Neural progenitor cell (in vitro differentiated cells): ENCODE results near the gene ZDHHC4. TPM values are rescaled to one million over a fixed set of nuclear protein-coding genes. Genes with fewer than 3 reads are reported as not detected.
A peak's percentile ranks its signal among the peaks of the same experiment; 100 is the strongest.
"Not testable (repeated sequence)": the region's sequence is repeated elsewhere in the genome, so short reads cannot be mapped to it uniquely, and the experiment has no call there.

Source experiments
- DNase-seq: peaks from one replicate; pipeline ENCODE4 v3.0.0-alpha.2; 2016; ENCODE audit warnings: low spot score
- H2AFZ ChIP-seq: fragments of 200-600 bp; sonication (generic); replicated peaks from 2 replicates; pipeline ENCODE4 v1.6.1; 2016; ENCODE audit warnings: antibody characterized with exemption
- H3F3A ChIP-seq: fragments of 200-600 bp; sonication (generic); 2 replicates; pipeline ENCODE4 v1.6.1; 2016; ENCODE audit warnings: antibody characterized with exemption, low read depth
- H3K27ac ChIP-seq: fragments of 200-600 bp; sonication (generic); 2 replicates; pipeline ENCODE4 v1.5.1; 2016; ENCODE audit warnings: mild to moderate bottlenecking
- H3K27me3 ChIP-seq: fragments of 200-600 bp; sonication (generic); 2 replicates; pipeline ENCODE4 v1.6.1; 2016; ENCODE audit warnings: mild to moderate bottlenecking, moderate library complexity
- H3K36me3 ChIP-seq: fragments of 200-600 bp; sonication (generic); 2 replicates; pipeline ENCODE4 v1.5.1; 2016
- H3K4me1 ChIP-seq: fragments of 200-600 bp; sonication (generic); 2 replicates; pipeline ENCODE4 v1.6.1; 2016; ENCODE audit warnings: mixed run types
- H3K4me2 ChIP-seq: fragments of 200-600 bp; sonication (generic); 2 replicates; pipeline ENCODE4 v1.6.1; 2016
- H3K4me3 ChIP-seq: fragments of 200-600 bp; sonication (generic); 2 replicates; pipeline ENCODE4 v1.5.1; 2016
- H3K79me2 ChIP-seq: fragments of 200-600 bp; sonication (generic); 2 replicates; pipeline ENCODE4 v1.6.1; 2016; ENCODE audit warnings: low read depth
- H3K9ac ChIP-seq: fragments of 200-600 bp; sonication (generic); 2 replicates; pipeline ENCODE4 v1.6.1; 2016
- H3K9me3 ChIP-seq: fragments of 200-600 bp; sonication (generic); 2 replicates; pipeline ENCODE4 v1.5.1; 2016; ENCODE audit warnings: low read depth
- H4K20me1 ChIP-seq: fragments of 200-600 bp; sonication (generic); 2 replicates; pipeline ENCODE4 v1.6.1; 2016; ENCODE audit warnings: low read depth
- H3K27ac Mint-ChIP-seq: 3 replicates; pipeline ENCODE4 v1.8.0; 2021; ENCODE audit warnings: mixed read lengths
- H3K27me3 Mint-ChIP-seq: 2 replicates; pipeline ENCODE4 v1.8.0; 2022; ENCODE audit warnings: low read depth, mild to moderate bottlenecking, inconsistent platforms, moderate library complexity, mixed read lengths; ENCODE audit not compliant: insufficient read depth
- H3K36me3 Mint-ChIP-seq: 3 replicates; pipeline ENCODE4 v1.8.0; 2021; ENCODE audit warnings: mixed read lengths
- H3K4me1 Mint-ChIP-seq: 3 replicates; pipeline ENCODE4 v1.8.0; 2021; ENCODE audit warnings: mixed read lengths
- H3K4me3 Mint-ChIP-seq: 3 replicates; pipeline ENCODE4 v1.8.0; 2021; ENCODE audit warnings: mild to moderate bottlenecking, moderate library complexity, mixed read lengths
- H3K9me3 Mint-ChIP-seq: 3 replicates; pipeline ENCODE4 v1.8.0; 2020; ENCODE audit warnings: mixed read lengths
- CTCF ChIP-seq: fragments of 200-600 bp; sonication (generic); IDR thresholded peaks from 2 replicates; pipeline ENCODE4 v1.5.1; 2017; ENCODE audit warnings: antibody characterized with exemption, mild to moderate bottlenecking
- EZH2 ChIP-seq: fragments of 200-600 bp; sonication (generic); IDR thresholded peaks from 2 replicates; pipeline ENCODE4 v1.6.1; 2017; ENCODE audit warnings: antibody characterized with exemption, mild to moderate bottlenecking, moderate library complexity
- EZH2phosphoT487 ChIP-seq: fragments of 200-600 bp; sonication (generic); IDR thresholded peaks from 2 replicates; pipeline ENCODE4 v1.6.1; 2017; ENCODE audit warnings: antibody characterized with exemption
- total RNA-seq: library from RNA; depleted of rRNA; stranded (reverse); fragments of >200 nt; gene quantifications from 2 replicates; pipeline ENCODE4 v1.2.3, GENCODE V29; 2015; ENCODE audit warnings: low replicate concordance

Gene ZDHHC4
- total RNA-seq, 1 donor from 2014 or later: 102 TPM

GRCh38 chr7:6575281-6576023, 1.8 kb upstream of the ZDHHC4 start:
- no peak overlapping the region for H3K4me2 ChIP-seq
- H4K20me1 ChIP-seq: no peaks in the 10 kb centered on the region
- no peak overlapping the region for H3K4me3 ChIP-seq
- H3K27ac Mint-ChIP-seq: peak overlapping the region; percentile 16
- H3K36me3 ChIP-seq: no peaks in the 10 kb centered on the region
- H2AFZ ChIP-seq: no peak overlapping the region
- peaks cover 6% of the 10 kb centered on the region for H3K4me1 Mint-ChIP-seq
- H3K4me3 Mint-ChIP-seq: peak overlapping the region; percentile 55
- H3F3A ChIP-seq: peaks cover 9% of the 10 kb centered on the region
- no peaks in the 10 kb centered on the region for H3K4me1 ChIP-seq
- H3K9me3 Mint-ChIP-seq: no peaks in the 10 kb centered on the region
- no peak for TF ChIP-seq EZH2
- no peak for TF ChIP-seq CTCF
- no peak for TF ChIP-seq EZH2phosphoT487
- no peak for DNase-seq
- no peaks in the 10 kb centered on the region for H3K9me3 ChIP-seq
- no peak overlapping the region for H3K9ac ChIP-seq
- no peaks in the 10 kb centered on the region for H3K27me3 ChIP-seq
- H3K36me3 Mint-ChIP-seq: peaks cover 3% of the 10 kb centered on the region
- no peak overlapping the region for H3K27ac ChIP-seq
- peaks cover 11% of the 10 kb centered on the region for H3K27me3 Mint-ChIP-seq
- peaks cover 11% of the 10 kb centered on the region for H3K79me2 ChIP-seq

GRCh38 chr7:6576024-6576866, 1.0 kb upstream of the ZDHHC4 start:
- Histone ChIP-seq H3K4me3 (peak overlapping the region; percentile 66), H3K36me3 (peaks cover 1% of the 10 kb centered on the region), H3K9ac (no peak overlapping the region), H3F3A (peaks cover 9% of the 10 kb centered on the region), H3K4me1 (no peaks in the 10 kb centered on the region), H2AFZ (no peak overlapping the region), H3K27ac (no peak overlapping the region), H3K4me2 (peak overlapping the region; percentile 76), H3K27me3 (no peaks in the 10 kb centered on the region), H3K9me3 (no peaks in the 10 kb centered on the region), H3K79me2 (peaks cover 11% of the 10 kb centered on the region), H4K20me1 (no peaks in the 10 kb centered on the region)
- no peak for TF ChIP-seq CTCF
- no peak for TF ChIP-seq EZH2phosphoT487
- no peak for TF ChIP-seq EZH2
- Mint-ChIP-seq H3K27me3 (peaks cover 11% of the 10 kb centered on the region), H3K36me3 (peaks cover 3% of the 10 kb centered on the region), H3K4me3 (peak overlapping the region; percentile 70), H3K9me3 (no peaks in the 10 kb centered on the region), H3K4me1 (peaks cover 6% of the 10 kb centered on the region), H3K27ac (peak overlapping the region; percentile 16)
- no peak for DNase-seq

- not testable (repeated sequence) for H3K4me1 ChIP-seq, H3K9me3 ChIP-seq, H3K36me3 Mint-ChIP-seq, H3F3A ChIP-seq, DNase-seq, H3K9me3 Mint-ChIP-seq, H4K20me1 ChIP-seq, H3K27me3 ChIP-seq, H3K27ac Mint-ChIP-seq, H3K36me3 ChIP-seq, H3K4me1 Mint-ChIP-seq
- H3K9ac ChIP-seq: peak overlapping the region; percentile 82
- H3K79me2 ChIP-seq: peaks cover 11% of the 10 kb centered on the region
- peak overlapping the region; percentile 91 for H3K4me3 Mint-ChIP-seq
- peak overlapping the region; percentile 66 for H3K4me3 ChIP-seq
- peak overlapping the region; percentile 84 for H2AFZ ChIP-seq
- peaks cover 11% of the 10 kb centered on the region for H3K27me3 Mint-ChIP-seq
- peak overlapping the region; percentile 76 for H3K27ac ChIP-seq
- peak overlapping the region; percentile 76 for H3K4me2 ChIP-seq
These were observed 336 bp upstream of the ZDHHC4 start for GRCh38 chr7:6576867-6577368.
